ENCODE results near the gene SGMS1.

Gene SGMS1

GRCh38 chr10:50417886-50418830 is 205.6 kb downstream of the SGMS1 start:
- H3K27ac ChIP-seq (ENCODE audit: low read depth, low read length, poor library complexity, severe bottlenecking): no peak overlapping the region
- H3K4me2 ChIP-seq (ENCODE audit: low read length): peak overlapping the region; percentile 72
- no peaks in the 10 kb centered on the region for H3K36me3 ChIP-seq (ENCODE audit: insufficient read depth, low read length)
- H3K9me2 ChIP-seq (ENCODE audit: low read depth, low read length): no peaks in the 10 kb centered on the region
- H3K9me3 ChIP-seq (ENCODE audit: low read length): no peaks in the 10 kb centered on the region
- no peak overlapping the region for H2AFZ ChIP-seq (ENCODE audit: low read length)
- peak overlapping the region; percentile 19; the same call in 1 of the 2 replicates for H3K9ac ChIP-seq (ENCODE audit: low read length)
- peak overlapping the region; percentile 57 for H3K4me3 ChIP-seq (ENCODE audit: low read depth, low read length, poor library complexity, severe bottlenecking)
- no peaks in the 10 kb centered on the region for H3K79me2 ChIP-seq (ENCODE audit: insufficient read depth, low read length)
- H3F3A ChIP-seq (ENCODE audit: insufficient read depth, low read length): no peaks in the 10 kb centered on the region
- no peaks in the 10 kb centered on the region for H3K27me3 ChIP-seq (ENCODE audit: insufficient read depth, low read length)
- TF ChIP-seq CTCF (IDR thresholded peaks at IDR 0.05; ENCODE audit: low read length) (no peak), EZH2 (IDR thresholded peaks at IDR 0.05; ENCODE audit: borderline replicate concordance, low read length) (no peak)
- H4K20me1 ChIP-seq (ENCODE audit: insufficient read depth, low read length): peaks cover 2% of the 10 kb centered on the region; the same call in 1 of the 2 replicates
- peaks cover 20% of the 10 kb centered on the region for H3K4me1 ChIP-seq (ENCODE audit: insufficient read depth, low read length, severe bottlenecking)

- Histone ChIP-seq H3K36me3 (ENCODE audit: insufficient read depth, low read length) (no peaks in the 10 kb centered on the region), H3F3A (ENCODE audit: insufficient read depth, low read length) (no peaks in the 10 kb centered on the region), H3K9me3 (ENCODE audit: low read length) (no peaks in the 10 kb centered on the region), H3K4me2 (ENCODE audit: low read length) (peak overlapping the region; percentile 72), H3K9ac (ENCODE audit: low read length) (peak overlapping the region; percentile 19; the same call in 1 of the 2 replicates), H3K4me1 (ENCODE audit: insufficient read depth, low read length, severe bottlenecking) (peaks cover 20% of the 10 kb centered on the region), H3K4me3 (ENCODE audit: low read depth, low read length, poor library complexity, severe bottlenecking) (peak overlapping the region; percentile 57), H3K27ac (ENCODE audit: low read depth, low read length, poor library complexity, severe bottlenecking) (no peak overlapping the region), H3K27me3 (ENCODE audit: insufficient read depth, low read length) (no peaks in the 10 kb centered on the region), H3K79me2 (ENCODE audit: insufficient read depth, low read length) (no peaks in the 10 kb centered on the region), H4K20me1 (ENCODE audit: insufficient read depth, low read length) (peaks cover 2% of the 10 kb centered on the region; the same call in 1 of the 2 replicates), H3K9me2 (ENCODE audit: low read depth, low read length) (no peaks in the 10 kb centered on the region), H2AFZ (ENCODE audit: low read length) (no peak overlapping the region)
- no peak for TF ChIP-seq EZH2 (IDR thresholded peaks at IDR 0.05; ENCODE audit: borderline replicate concordance, low read length)
- TF ChIP-seq CTCF (IDR thresholded peaks at IDR 0.05; ENCODE audit: low read length): no peak
These were observed 206.3 kb downstream of the SGMS1 start for GRCh38 chr10:50417486-50417885.

GRCh38 chr10:50416881-50417280 is 206.9 kb downstream of the SGMS1 start:
- no peaks in the 10 kb centered on the region for H3K36me3 ChIP-seq (ENCODE audit: insufficient read depth, low read length)
- H3K9me3 ChIP-seq (ENCODE audit: low read length): no peaks in the 10 kb centered on the region
- no peak overlapping the region for H3K4me3 ChIP-seq (ENCODE audit: low read depth, low read length, poor library complexity, severe bottlenecking)
- no peak overlapping the region for H3K4me2 ChIP-seq (ENCODE audit: low read length)
- no peaks in the 10 kb centered on the region for H3K9me2 ChIP-seq (ENCODE audit: low read depth, low read length)
- no peak overlapping the region for H3K27ac ChIP-seq (ENCODE audit: low read depth, low read length, poor library complexity, severe bottlenecking)
- no peak for TF ChIP-seq CTCF (IDR thresholded peaks at IDR 0.05; ENCODE audit: low read length)
- TF ChIP-seq EZH2 (IDR thresholded peaks at IDR 0.05; ENCODE audit: borderline replicate concordance, low read length): no peak
- H3K4me1 ChIP-seq (ENCODE audit: insufficient read depth, low read length, severe bottlenecking): peaks cover 20% of the 10 kb centered on the region
- H4K20me1 ChIP-seq (ENCODE audit: insufficient read depth, low read length): peaks cover 2% of the 10 kb centered on the region; the same call in 1 of the 2 replicates
- H3K9ac ChIP-seq (ENCODE audit: low read length): no peak overlapping the region
- H3K79me2 ChIP-seq (ENCODE audit: insufficient read depth, low read length): no peaks in the 10 kb centered on the region
- H3F3A ChIP-seq (ENCODE audit: insufficient read depth, low read length): no peaks in the 10 kb centered on the region
- no peaks in the 10 kb centered on the region for H3K27me3 ChIP-seq (ENCODE audit: insufficient read depth, low read length)
- H2AFZ ChIP-seq (ENCODE audit: low read length): no peak overlapping the region

Measured in OCI-LY1 (cell line).